IPS-NIHi7 (cell line): Measurements from ENCODE around the gene TMC2.
"Not testable (repeated sequence)": the region's sequence is repeated elsewhere in the genome, so short reads cannot be mapped to it uniquely, and the experiment has no call there.

Experiments used
- DNase-seq: peaks from one replicate; pipeline ENCODE4 v3.0.0; 2012; ENCODE audit warnings: mixed read lengths; ENCODE audit errors: extremely low spot score

TMC2 gene

DNA sequence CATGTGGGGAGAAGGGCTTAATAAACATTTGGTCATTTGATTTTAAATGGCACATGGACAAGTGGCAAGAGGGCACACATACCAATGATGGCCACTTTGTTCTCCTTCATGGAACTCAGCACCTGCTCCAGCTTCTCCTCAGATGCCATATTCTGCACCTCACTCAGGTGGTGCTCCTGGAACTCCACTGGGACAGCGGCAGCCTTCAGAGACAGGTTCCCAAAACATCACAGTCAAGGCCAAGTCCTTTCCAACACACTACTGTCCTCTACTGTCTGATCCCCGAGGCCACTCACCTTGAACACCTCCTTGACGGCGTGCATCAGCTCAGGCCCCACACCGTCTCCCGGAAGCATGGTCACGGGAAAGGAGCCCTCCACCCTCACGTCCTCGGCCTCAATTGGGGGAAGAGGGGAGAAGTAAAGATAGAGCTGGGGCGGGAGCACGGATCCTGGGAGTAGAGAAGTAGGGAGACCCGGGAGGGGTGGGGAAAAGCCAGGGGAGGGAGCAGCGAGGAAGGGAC, 127.1 kb downstream of the TMC2 start:
- no peak for DNase-seq

GRCh38 chr20:2663887-2664719, 127.7 kb downstream of the TMC2 start, which contains the start of gene IDH3B:
Gene IDH3B, minus strand, starts transcription at chr20:2664216. Its CDS starts 28 bp downstream, at chr20:2664188.
- DNase-seq: peak; percentile 91

GRCh38 chr20:2671977-2672376, 135.6 kb downstream of the TMC2 start:
- peak; percentile 46 for DNase-seq

DNA sequence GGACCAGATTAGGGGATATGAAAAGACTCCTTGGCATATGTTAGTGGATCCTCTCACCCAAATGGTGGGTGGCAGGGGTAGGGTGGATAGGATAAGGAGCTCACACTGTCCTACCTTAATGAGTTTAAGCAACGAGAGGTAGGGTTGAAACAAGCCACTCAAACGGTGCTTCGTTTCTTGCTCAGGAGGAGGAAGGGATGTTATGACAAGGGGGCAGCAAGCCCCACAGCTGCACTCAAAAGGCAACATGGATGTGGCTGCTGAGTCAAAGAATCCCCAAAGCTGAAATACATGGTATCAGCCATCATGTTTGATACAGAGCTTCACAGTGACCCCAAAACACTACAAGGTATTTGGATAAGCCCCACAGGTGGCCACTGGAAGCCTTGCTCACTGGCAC, 136.1 kb downstream of the TMC2 start:
- no peak for DNase-seq

DNA sequence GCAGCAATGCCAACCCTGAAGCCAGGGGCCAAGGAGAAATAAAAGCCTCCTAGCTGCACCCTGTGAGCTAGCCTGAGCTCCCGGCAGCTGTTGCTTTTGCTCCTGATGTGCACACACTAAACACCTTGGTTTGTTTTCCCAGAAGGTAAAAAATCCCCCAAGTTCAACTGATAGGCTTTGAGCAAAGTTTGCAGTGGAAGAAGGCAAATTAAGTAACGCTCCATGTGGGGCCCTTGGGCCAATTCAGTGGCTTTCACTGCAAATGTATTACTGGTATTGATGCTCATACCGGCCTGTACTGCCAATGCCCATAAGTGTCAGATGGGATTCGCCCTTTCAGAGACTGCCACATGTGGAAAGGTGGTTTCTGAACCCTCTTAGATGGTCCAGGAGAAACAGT, 137.1 kb downstream of the TMC2 start:
- no peak for DNase-seq

DNA sequence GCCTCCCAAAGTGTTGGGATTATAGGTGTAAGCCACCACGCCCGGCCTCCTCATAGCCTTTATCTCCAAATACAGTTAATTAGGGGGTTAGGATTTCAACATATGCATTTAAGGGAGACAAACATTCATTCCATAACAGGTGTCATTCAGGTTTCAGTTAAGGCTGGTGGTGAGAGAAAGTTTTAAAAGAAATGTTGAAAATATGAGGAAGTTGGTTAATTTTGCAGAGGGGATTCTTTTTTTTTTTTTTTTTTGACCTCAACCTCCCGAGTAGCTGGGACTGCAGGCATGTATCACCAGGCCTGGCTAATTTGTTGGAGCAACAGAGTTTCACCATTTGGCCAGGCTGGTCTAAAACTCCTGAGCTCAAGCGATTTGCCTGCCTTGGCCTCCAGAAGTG, 143.7 kb downstream of the TMC2 start:
- no peak for DNase-seq

DNA sequence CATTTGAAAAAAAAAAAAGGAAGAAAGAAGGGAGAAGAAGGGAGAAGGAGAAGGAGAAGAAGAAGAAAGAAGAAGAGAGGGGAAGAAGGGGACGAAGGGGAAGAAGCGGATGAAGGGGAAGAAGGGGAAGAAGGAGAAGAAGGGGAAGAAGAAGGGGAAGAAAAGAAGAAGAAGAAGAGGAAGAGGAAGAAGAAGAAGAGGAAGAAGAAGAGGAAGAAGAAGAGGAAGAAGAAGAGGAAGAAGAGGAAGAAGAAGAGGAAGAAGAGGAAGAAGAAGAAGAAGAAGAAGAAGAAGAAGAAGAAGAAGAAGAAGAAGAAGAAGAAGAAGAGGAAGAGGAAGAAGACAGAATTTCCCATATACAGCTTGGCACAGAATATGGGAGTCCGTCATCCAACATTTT, 145.7 kb downstream of the TMC2 start:
- DNase-seq: not testable (repeated sequence)

DNA sequence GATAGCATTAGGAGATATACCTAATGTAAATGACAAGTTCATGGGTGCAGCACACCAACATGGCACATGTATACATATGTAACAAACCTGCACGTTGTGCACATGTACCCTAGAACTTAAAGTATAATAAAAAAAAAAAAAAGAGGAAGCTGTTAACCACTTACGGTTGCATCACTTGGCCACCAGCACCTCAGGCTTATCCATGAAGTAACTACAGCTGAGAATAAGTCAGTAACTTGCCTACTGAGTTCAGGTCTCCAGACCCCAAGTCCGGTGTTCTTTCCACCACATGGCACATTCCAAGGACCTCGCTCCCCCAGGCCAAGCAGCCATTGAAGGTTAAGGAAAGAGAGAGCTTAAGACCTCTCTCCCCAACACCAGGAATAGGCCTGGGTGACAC, 148.4 kb downstream of the TMC2 start:
- DNase-seq: not testable (repeated sequence)

- DNase-seq: no peak
Observed at GRCh38 chr20:2687514-2687913, 151.1 kb downstream of the TMC2 start.

DNA sequence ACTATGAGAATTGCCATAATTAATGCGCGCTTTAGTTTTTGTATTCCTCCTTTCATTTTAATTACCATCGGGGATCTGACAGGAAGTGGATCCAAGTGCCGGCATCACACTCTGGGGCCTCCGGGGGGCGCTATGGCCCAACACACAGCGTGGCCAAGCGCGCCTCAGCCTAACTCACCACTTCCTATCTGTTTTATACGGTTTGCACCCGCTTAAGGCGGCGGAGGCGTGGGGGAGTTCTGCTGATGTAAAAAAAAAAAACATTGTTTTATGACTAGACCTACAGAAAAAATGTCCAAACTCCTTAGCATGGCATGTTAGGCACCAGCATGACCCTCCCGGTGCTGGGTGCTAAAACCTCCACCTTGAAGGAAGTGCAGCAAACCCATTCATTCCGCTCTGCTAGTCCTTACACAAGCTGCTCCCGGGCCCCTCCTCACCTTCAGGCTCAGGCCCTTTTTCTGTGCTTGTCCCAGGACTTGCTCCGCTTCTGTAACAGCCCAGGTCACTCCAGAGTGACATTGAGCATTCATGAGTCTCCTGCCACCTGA, 151.7 kb downstream of the TMC2 start:
- DNase-seq: peak; percentile 77

GRCh38 chr20:2690213-2690612, 153.8 kb downstream of the TMC2 start:
- DNase-seq: no peak

GRCh38 chr20:2690718-2691117, 154.3 kb downstream of the TMC2 start:
- DNase-seq: no peak

GRCh38 chr20:2691127-2691526, 154.8 kb downstream of the TMC2 start:
- DNase-seq: no peak
